Activated T-helper 17 cell treated with anti-CD3 and anti-CD28 coated beads, Interleukin-2, amount 50 U/mL, for 72 hours (primary cell): ENCODE results near the gene RARG. TPM values are rescaled to one million over a fixed set of nuclear protein-coding genes. Genes with fewer than 3 reads are reported as not detected.

Experiments used
- ATAC-seq: fragments of 150-1000 bp; cut with Tn5 transposase; replicated peaks from 2 replicates; pipeline ENCODE4 v1.10.0; 2021; ENCODE audit warnings: mild to moderate bottlenecking, moderate library complexity
- H3K27ac Mint-ChIP-seq: one replicate; pipeline ENCODE4 v1.8.0; 2022; ENCODE audit warnings: mixed read lengths
- H3K27me3 Mint-ChIP-seq: one replicate; pipeline ENCODE4 v1.8.0; 2022; ENCODE audit warnings: mixed read lengths
- H3K36me3 Mint-ChIP-seq: one replicate; pipeline ENCODE4 v1.8.0; 2022; ENCODE audit warnings: low read depth, mild to moderate bottlenecking, mixed read lengths
- H3K4me1 Mint-ChIP-seq: one replicate; pipeline ENCODE4 v1.8.0; 2022; ENCODE audit warnings: mixed read lengths
- H3K4me3 Mint-ChIP-seq: one replicate; pipeline ENCODE4 v1.8.0; 2022; ENCODE audit warnings: mild to moderate bottlenecking, mixed read lengths
- H3K9me3 Mint-ChIP-seq: one replicate; pipeline ENCODE4 v1.8.0; 2022; ENCODE audit warnings: mixed read lengths
- total RNA-seq, 2 donors: library from RNA; stranded (reverse); gene quantifications; one replicate each; pipeline ENCODE4 v1.2.3, GENCODE V29; 2022

The RARG gene
- total RNA-seq: 10 to 100 TPM; 28.5 to 58.3 TPM

DNA sequence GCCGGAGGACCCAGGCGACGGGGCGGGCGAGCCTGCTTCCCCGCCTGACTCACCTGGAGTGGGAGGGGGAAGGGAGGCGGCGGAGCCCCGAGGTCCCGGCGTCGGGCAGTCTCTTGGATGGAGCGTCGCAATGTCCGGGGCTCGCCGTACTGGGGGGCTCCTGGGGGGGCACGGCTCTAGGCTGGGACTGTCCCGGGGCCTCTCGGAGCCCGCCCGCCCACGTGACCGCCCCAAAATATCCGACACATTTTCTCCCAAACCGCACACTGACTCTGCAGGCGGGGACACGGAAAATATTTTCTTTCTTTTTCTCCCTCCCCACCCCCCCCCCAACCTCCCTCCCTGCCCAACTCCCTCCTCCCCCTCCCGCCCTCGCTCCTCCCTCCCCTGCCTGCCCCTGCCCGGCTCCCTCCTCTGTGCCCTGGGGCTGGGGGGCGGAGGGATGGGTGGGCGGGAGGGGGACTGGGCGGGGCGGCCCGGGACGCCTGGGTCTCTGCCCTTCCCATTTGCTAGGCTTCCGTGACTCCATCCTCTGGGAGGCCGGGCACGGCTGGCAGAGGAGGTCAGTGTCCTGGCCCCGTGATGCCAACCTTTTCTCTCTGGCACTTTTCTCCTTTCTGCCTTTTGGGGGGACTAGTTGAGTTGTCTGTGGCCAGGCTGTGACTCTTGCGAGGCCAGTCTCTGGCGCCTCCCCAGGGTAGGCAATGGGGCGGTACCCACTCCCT lies at the start of gene RARG:
Gene RARG (minus strand): TSS at position 289 of the 725 bp plus-strand sequence. CDS start 4,664 bp downstream, outside the sequence.
- H3K36me3 Mint-ChIP-seq: peaks cover 29% of the 10 kb centered on the region
- H3K9me3 Mint-ChIP-seq: no peaks in the 10 kb centered on the region
- peaks cover 55% of the 10 kb centered on the region for H3K4me1 Mint-ChIP-seq
- H3K27me3 Mint-ChIP-seq: no peaks in the 10 kb centered on the region
- H3K4me3 Mint-ChIP-seq: peak within 1 kb of the TSS; percentile 86
- H3K27ac Mint-ChIP-seq: peak within 1 kb of the TSS; percentile 77
- peak; percentile 79 for ATAC-seq

DNA sequence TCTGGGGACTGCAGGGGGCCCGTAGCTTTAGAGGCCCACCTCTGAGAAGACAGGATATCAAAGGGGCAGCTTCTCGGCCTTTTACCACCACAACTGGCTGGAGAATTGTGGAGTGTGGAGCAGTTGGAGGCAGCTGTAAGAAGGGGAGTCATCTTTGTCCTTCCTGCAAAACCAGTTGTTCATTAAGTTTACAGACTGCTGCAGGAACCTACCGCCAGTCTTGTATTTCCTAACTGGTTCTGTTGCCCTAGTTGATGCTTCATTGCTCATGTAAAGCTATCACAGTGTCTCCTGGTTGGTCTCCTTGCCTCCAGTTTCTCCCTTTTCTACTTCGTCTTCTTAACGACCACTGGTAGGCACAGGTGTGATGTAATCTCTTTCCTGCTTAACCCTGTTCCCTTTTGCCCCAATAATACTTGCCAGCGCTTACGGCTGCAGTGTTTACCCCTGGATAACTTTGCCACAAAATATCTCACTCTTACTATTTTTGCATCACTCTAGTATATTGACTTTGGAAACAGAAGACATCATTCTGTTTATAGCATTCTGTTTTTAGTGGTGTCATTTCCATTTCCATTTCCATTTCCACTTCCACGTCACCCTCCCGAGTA lies 48.0 kb upstream of the RARG start:
- peaks cover 93% of the 10 kb centered on the region for H3K36me3 Mint-ChIP-seq
- no peaks in the 10 kb centered on the region for H3K9me3 Mint-ChIP-seq
- H3K4me3 Mint-ChIP-seq: no peak overlapping the region
- no peak for ATAC-seq
- no peaks in the 10 kb centered on the region for H3K4me1 Mint-ChIP-seq
- H3K27ac Mint-ChIP-seq: no peak overlapping the region
- no peaks in the 10 kb centered on the region for H3K27me3 Mint-ChIP-seq

DNA sequence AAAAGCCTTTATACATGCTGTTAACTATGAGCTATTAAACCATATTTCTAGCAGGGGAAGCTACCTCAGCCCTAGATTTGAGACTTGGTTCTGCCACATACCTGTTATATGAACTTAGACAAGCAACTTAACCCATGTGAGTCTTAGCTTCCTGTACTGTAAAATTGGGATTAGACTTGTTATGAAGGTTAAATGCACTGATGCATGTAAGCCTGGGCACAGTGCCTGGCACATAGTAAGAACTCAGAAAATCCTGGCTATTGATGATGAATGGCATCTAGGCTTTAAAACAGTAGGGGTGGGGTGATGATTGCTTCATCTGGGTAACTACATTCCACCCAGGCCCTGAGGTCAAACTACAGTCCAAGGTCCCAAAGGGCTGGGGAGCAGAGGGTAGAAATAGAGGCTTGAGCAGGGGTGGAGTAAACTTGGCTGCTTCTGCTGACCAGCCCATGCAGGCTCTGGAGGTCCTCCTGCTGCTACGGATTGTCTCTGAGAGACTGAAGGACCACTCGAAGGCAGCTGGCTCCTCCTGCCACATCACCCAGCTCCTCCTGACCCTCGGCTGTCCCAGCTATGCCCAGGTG lies 47.4 kb upstream of the RARG start:
- no peaks in the 10 kb centered on the region for H3K27me3 Mint-ChIP-seq
- no peaks in the 10 kb centered on the region for H3K4me1 Mint-ChIP-seq
- no peak overlapping the region for H3K4me3 Mint-ChIP-seq
- H3K9me3 Mint-ChIP-seq: no peaks in the 10 kb centered on the region
- ATAC-seq: no peak
- H3K27ac Mint-ChIP-seq: no peak overlapping the region
- H3K36me3 Mint-ChIP-seq: peaks cover 93% of the 10 kb centered on the region

DNA sequence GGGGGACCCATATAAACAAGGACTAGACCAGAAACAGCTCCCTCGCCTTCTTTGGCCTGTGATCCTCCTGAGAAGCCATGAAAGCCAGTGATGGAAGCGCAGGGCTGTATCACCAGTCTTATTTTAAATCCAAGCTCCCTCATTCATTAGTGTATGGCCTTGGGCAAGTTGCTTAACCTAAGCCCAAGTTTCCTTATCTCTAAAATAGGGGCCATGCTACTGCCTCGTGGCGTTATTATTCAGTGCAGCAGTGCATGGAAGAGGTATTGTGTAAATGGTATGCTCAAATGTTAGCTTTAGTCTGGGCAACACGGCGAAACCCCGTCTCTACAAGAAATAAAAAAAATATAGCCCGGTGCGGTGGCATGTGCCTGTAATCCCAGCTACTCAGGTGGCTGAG lies 46.0 kb upstream of the RARG start:
- ATAC-seq: no peak
- H3K27ac Mint-ChIP-seq: no peak overlapping the region
- H3K27me3 Mint-ChIP-seq: no peaks in the 10 kb centered on the region
- H3K4me1 Mint-ChIP-seq: no peaks in the 10 kb centered on the region
- no peaks in the 10 kb centered on the region for H3K9me3 Mint-ChIP-seq
- peaks cover 84% of the 10 kb centered on the region for H3K36me3 Mint-ChIP-seq
- no peak overlapping the region for H3K4me3 Mint-ChIP-seq

DNA sequence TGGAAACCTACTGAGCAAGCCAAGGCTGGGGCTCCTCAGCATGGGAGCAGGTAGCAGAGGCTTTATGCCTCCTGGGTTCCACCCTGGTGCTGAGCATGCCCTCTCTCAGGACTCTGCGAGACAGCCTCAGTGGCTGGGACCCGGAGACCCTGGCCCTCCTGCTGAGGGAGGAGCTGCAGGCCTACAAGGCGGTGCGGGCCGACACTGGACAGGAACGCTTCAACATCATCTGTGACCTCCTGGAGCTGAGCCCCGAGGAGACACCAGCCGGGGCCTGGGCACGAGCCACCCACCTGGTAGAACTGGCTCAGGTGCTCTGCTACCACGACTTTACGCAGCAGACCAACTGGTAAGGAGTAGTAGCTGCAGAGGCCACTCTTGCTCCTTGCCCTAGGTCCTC lies 44.5 kb upstream of the RARG start:
- H3K27ac Mint-ChIP-seq: no peak overlapping the region
- H3K4me3 Mint-ChIP-seq: no peak overlapping the region
- H3K27me3 Mint-ChIP-seq: no peaks in the 10 kb centered on the region
- no peak for ATAC-seq
- peaks cover 6% of the 10 kb centered on the region for H3K4me1 Mint-ChIP-seq
- no peaks in the 10 kb centered on the region for H3K9me3 Mint-ChIP-seq
- peaks cover 83% of the 10 kb centered on the region for H3K36me3 Mint-ChIP-seq

DNA sequence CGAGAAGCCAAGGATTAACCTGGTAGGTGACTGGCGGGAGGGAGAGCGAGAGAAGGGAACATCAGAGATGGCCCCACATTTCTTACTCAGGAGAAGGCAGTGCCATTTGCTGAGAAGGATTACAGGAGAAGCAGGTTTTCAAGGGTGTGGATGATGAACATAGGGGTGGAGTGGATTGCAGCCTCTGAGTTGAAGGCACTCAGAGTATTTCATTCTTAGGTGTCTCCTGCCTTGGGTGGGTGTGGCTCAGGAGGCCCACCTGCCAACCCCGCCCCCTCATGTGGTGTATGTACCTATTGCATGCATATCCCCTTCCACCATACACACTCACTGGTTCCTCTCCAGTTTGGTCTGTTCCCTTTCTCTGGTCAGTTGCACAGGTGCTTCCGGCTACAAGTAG lies 42.4 kb upstream of the RARG start:
- Mint-ChIP-seq H3K4me1 (peaks cover 16% of the 10 kb centered on the region), H3K27ac (no peak overlapping the region), H3K27me3 (no peaks in the 10 kb centered on the region), H3K36me3 (peaks cover 89% of the 10 kb centered on the region), H3K4me3 (no peak overlapping the region), H3K9me3 (no peaks in the 10 kb centered on the region)
- ATAC-seq: no peak

DNA sequence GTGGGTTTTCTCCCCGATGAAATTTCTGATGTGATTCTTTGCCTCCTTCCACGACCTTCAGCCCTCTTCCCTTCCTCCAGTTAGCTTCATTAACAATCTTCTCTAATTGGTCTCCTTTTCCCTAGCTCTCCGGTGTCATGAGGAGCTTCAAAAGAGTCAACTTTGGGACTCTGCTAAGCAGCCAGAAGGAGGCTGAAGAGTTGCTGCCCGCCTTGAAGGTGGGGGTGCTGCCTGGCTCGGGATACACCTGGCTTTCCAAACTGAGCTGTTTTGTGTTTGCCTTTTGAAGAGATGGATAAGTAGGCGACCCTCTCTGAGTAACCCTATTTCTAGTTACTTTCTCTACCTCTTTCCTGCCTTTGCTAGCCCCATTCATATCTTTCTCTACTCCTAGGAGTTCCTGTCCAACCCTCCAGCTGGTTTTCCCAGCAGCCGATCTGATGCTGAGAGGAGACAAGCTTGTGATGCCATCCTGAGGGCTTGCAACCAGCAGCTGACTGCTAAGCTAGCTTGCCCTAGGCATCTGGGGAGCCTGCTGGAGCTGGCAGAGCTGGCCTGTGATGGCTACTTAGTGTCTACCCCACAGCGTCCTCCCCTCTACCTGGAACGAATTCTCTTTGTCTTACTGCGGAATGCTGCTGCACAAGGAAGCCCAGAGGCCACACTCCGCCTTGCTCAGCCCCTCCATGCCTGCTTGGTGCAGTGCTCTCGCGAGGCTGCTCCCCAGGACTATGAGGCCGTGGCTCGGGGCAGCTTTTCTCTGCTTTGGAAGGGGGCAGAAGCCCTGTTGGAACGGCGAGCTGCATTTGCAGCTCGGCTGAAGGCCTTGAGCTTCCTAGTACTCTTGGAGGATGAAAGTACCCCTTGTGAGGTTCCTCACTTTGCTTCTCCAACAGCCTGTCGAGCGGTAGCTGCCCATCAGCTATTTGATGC lies 36.9 kb upstream of the RARG start:
- peak overlapping the region; percentile 99 for H3K4me3 Mint-ChIP-seq
- peaks cover 54% of the 10 kb centered on the region for H3K36me3 Mint-ChIP-seq
- peak; percentile 10 for ATAC-seq
- no peaks in the 10 kb centered on the region for H3K27me3 Mint-ChIP-seq
- H3K9me3 Mint-ChIP-seq: no peaks in the 10 kb centered on the region
- peak overlapping the region; percentile 95 for H3K27ac Mint-ChIP-seq
- peaks cover 19% of the 10 kb centered on the region for H3K4me1 Mint-ChIP-seq

DNA sequence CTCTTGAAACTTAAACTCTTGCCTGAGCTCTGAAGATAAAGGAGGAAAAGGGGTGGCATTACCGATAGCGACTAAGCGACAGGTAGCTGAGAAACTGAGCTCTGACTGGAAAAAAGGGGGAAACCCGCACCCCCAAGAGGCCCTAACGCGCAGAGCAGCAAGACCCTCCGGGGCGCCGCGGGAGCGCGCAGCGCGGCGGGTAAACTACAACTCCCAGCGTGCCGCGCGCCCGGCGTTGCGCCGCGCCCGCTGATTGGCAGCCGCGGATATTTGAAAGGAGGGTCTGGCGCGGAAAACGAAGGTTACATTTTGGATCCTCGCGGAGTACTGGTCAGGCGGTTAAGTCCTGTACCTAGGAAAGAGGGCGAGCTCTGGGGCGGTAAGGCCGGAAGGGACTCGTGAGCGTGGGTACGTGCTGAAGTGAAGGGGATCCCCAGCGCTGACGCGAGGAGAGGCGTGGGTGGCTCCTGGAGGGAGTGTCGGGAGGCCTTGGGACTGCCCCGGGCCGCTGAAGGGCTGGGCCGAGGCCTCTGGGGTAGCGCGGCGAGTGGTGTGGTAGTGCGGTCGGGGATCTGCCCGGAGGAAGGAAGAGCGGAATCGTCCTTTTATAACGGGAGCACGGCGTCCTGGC lies 36.1 kb upstream of the RARG start, which contains the start of gene ESPL1:
Gene ESPL1 (plus strand): TSS at position 301 of the 631 bp plus-strand sequence. CDS start 468 bp downstream, outside the sequence.
- Mint-ChIP-seq H3K36me3 (peaks cover 53% of the 10 kb centered on the region), H3K4me3 (peak within 1 kb of the TSS; percentile 99), H3K27me3 (no peaks in the 10 kb centered on the region), H3K9me3 (no peaks in the 10 kb centered on the region), H3K27ac (peak within 1 kb of the TSS; percentile 95), H3K4me1 (peaks cover 19% of the 10 kb centered on the region)
- ATAC-seq: peak; percentile 91

DNA sequence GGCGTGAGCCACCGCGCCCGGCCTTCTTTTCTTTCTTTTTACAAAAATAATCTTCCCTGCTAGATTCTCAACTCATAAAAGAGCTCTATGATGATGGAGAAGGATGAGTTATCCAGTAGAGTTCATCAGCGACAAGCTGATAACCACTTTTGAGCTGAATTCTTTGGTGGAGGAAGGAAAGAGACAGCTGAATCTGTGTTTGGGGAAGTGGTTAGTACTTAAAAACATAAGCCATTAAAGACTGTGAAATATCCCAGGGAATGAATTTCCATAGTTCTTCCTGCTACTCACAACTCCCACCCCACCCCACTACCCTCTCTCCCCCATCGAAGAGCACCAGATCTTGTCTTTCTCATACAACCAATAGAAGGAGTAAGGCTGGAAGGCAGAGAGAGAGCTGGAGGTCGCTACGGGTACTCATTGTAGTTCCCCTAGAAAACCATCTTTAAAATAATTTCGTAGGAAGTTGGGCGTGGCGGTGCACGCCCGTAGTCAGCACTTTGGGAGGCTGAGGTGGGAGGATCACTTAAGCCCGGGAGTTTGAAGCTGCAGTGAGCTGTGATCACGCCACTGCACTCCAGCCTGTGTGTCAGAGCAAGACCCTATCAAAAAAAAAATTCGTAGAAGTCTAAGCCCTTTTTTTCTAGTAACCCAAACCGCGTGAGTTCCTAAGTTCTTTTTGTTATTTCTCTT lies 35.4 kb upstream of the RARG start:
- peaks cover 19% of the 10 kb centered on the region for H3K4me1 Mint-ChIP-seq
- ATAC-seq: peak; percentile 69
- H3K9me3 Mint-ChIP-seq: no peaks in the 10 kb centered on the region
- no peaks in the 10 kb centered on the region for H3K27me3 Mint-ChIP-seq
- peaks cover 49% of the 10 kb centered on the region for H3K36me3 Mint-ChIP-seq
- peak overlapping the region; percentile 95 for H3K27ac Mint-ChIP-seq
- H3K4me3 Mint-ChIP-seq: peak overlapping the region; percentile 99

DNA sequence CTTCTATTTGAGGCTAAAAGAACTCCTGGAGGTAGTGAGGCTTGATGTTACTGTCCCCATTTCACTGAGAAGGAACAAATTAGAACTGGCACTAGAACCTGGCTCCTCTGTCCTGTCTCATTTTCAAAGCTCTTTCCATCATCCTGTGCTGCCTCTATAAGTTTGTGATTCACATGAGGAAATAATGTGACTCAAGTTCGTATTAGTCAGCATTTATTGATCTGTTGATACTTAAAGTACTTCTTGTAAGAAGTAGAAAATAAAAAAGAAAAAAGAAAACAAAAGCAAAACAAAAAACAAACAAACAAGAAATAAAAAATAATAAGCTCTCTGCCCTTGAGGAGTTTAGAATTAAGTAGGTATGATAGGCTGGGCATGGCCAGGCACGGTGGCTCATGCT lies 33.8 kb upstream of the RARG start:
- Mint-ChIP-seq H3K9me3 (no peaks in the 10 kb centered on the region), H3K4me1 (peaks cover 13% of the 10 kb centered on the region), H3K4me3 (no peak overlapping the region), H3K27ac (no peak overlapping the region), H3K27me3 (no peaks in the 10 kb centered on the region), H3K36me3 (peaks cover 33% of the 10 kb centered on the region)
- no peak for ATAC-seq

DNA sequence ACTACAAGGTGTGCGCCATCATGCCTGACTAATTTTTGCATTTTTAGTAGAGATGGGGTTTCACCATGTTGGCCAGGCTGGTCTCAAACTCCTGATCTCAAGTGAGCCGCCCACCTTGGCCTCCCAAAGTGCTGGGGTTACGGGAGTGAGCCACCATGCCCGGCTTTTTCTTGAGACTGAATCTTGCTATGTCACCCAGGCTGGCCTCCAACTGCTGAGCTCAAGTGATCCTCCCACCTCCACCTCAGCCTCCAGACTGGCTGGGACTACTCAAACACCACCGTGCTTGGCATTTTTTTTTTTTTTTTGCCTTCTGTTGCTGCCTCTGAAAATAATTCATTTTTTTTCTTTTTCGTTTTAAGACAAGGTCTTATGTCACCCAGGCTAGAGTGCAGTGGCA lies 27.9 kb upstream of the RARG start:
- H3K36me3 Mint-ChIP-seq: peaks cover 2% of the 10 kb centered on the region
- no peak for ATAC-seq
- no peak overlapping the region for H3K4me3 Mint-ChIP-seq
- H3K27me3 Mint-ChIP-seq: no peaks in the 10 kb centered on the region
- peaks cover 13% of the 10 kb centered on the region for H3K4me1 Mint-ChIP-seq
- no peak overlapping the region for H3K27ac Mint-ChIP-seq
- no peaks in the 10 kb centered on the region for H3K9me3 Mint-ChIP-seq

DNA sequence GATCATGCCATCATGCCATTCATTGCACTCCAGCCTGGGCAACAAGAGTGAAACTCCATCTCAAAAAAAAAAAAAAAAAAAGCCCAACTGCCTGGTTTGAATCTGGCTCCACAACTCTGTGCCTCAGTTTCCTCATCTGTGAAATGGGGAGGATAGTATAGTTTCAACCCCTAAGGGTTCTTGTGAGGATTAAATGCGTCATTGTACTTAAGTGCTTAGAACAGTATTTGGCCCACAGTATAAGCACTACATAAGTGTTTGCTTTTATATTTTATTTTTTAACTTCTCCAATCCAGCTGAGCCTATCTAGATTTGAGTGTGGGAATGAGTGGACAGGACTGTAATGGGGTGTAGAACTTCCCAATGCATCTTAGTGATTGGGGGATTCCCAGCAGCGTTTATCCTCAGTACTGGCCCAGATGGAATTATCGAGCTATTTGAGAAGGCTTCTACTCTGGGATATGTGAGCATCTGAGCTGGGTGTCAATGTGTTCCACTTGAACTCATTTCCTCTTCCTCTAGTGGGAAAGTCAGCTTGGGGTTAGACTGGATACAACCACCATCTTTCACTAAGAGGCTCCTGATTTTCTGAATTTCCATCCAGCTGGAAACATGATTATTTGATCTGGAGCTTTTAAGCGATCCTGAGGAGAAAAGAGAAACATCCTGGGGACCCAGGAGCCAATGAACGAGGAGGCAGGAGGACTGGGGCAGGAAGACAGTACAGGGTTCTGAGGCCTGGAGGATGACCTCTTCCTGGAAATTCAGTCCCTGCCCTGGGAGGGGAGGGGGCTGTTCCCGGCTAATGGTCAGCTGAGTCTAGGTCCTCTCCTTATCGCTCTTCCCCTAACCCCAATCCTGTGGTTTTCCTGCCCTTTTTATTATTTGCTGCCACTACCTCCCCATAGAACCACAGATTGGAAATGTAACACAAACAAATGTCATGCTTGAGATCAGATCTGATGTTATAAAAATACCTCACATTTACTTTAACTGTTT lies 26.8 kb upstream of the RARG start:
- Mint-ChIP-seq H3K4me1 (peaks cover 15% of the 10 kb centered on the region), H3K9me3 (no peaks in the 10 kb centered on the region), H3K36me3 (peaks cover 13% of the 10 kb centered on the region), H3K27ac (peak overlapping the region; percentile 90), H3K4me3 (peak overlapping the region; percentile 31), H3K27me3 (no peaks in the 10 kb centered on the region)
- no peak for ATAC-seq
